Glutamatergic neuron (in vitro differentiated cells): ENCODE data around the gene RPS6KA2. TPM values are rescaled to one million over a fixed set of nuclear protein-coding genes. Genes with fewer than 3 reads are reported as not detected.
"Not testable (repeated sequence)": the region's sequence is repeated elsewhere in the genome, so short reads cannot be mapped to it uniquely, and the experiment has no call there.

Source experiments
- DNase-seq: peaks from one replicate; pipeline ENCODE4 v3.0.0; 2022
- H3K27ac Mint-ChIP-seq: one replicate; pipeline ENCODE4 v1.8.0; 2020; ENCODE audit warnings: mild to moderate bottlenecking, mixed read lengths, inconsistent platforms; ENCODE audit not compliant: unreplicated experiment
- H3K27me3 Mint-ChIP-seq: one replicate; pipeline ENCODE4 v1.8.0; 2020; ENCODE audit warnings: mild to moderate bottlenecking, moderate library complexity, mixed read lengths, inconsistent platforms; ENCODE audit not compliant: unreplicated experiment
- H3K36me3 Mint-ChIP-seq: one replicate; pipeline ENCODE4 v1.8.0; 2020; ENCODE audit warnings: mild to moderate bottlenecking, mixed read lengths, inconsistent platforms; ENCODE audit not compliant: unreplicated experiment
- H3K4me1 Mint-ChIP-seq: one replicate; pipeline ENCODE4 v1.8.0; 2020; ENCODE audit warnings: mild to moderate bottlenecking, low read depth, mixed read lengths, inconsistent platforms; ENCODE audit not compliant: unreplicated experiment
- H3K4me3 Mint-ChIP-seq: one replicate; pipeline ENCODE4 v1.8.0; 2020; ENCODE audit warnings: mild to moderate bottlenecking, mixed read lengths, inconsistent platforms; ENCODE audit not compliant: unreplicated experiment
- H3K9me3 Mint-ChIP-seq: one replicate; pipeline ENCODE4 v1.8.0; 2020; ENCODE audit warnings: mild to moderate bottlenecking, moderate library complexity, mixed read lengths, inconsistent platforms; ENCODE audit not compliant: unreplicated experiment
- total RNA-seq: library from RNA; stranded (reverse); fragmentation: NEBNext Ultra II Directional; extraction: Animal tissue kit (Norgen Biotek cat#: 25700); gene quantifications from one replicate; pipeline ENCODE4 v1.2.1, GENCODE V29; 2021; ENCODE audit not compliant: unreplicated experiment
- TF ChIP-seq, protein P1 (sequence below): fragments of 200-600 bp; sonication (generic); IDR thresholded peaks from one replicate; pipeline ENCODE4 v1.5.0; 2021; ENCODE audit not compliant: partially characterized antibody, unreplicated experiment

Gene RPS6KA2
- total RNA-seq, 1 donor from 2014 or later = 109 TPM

DNA sequence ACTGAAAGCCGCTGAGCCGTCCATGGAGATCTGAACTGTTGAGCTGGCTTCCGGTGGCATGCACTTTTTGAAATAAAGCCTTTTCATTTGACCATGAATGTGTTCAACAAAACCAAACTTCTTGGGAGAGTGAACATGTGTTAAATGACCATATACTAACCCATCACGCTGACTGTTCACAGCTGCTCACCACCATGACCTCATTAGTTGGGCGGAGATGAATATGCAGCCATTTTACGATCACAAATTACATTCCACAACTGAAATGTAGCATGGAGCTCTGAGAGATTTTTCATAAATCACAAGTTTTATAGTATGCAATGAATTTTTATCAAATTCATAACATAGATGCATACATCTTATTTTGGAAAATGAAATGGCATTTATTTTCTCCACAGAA is 44.8 kb downstream of the RPS6KA2 start:
- DNase-seq = no peak
- Mint-ChIP-seq H3K27me3 (peaks cover 2% of the 10 kb centered on the region), H3K27ac (no peak overlapping the region), H3K4me1 (peaks cover 14% of the 10 kb centered on the region), H3K36me3 (peaks cover 8% of the 10 kb centered on the region), H3K9me3 (peaks cover 6% of the 10 kb centered on the region), H3K4me3 (no peak overlapping the region)
- TF ChIP-seq, protein P1, sequence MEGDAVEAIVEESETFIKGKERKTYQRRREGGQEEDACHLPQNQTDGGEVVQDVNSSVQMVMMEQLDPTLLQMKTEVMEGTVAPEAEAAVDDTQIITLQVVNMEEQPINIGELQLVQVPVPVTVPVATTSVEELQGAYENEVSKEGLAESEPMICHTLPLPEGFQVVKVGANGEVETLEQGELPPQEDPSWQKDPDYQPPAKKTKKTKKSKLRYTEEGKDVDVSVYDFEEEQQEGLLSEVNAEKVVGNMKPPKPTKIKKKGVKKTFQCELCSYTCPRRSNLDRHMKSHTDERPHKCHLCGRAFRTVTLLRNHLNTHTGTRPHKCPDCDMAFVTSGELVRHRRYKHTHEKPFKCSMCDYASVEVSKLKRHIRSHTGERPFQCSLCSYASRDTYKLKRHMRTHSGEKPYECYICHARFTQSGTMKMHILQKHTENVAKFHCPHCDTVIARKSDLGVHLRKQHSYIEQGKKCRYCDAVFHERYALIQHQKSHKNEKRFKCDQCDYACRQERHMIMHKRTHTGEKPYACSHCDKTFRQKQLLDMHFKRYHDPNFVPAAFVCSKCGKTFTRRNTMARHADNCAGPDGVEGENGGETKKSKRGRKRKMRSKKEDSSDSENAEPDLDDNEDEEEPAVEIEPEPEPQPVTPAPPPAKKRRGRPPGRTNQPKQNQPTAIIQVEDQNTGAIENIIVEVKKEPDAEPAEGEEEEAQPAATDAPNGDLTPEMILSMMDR = no peak

DNA sequence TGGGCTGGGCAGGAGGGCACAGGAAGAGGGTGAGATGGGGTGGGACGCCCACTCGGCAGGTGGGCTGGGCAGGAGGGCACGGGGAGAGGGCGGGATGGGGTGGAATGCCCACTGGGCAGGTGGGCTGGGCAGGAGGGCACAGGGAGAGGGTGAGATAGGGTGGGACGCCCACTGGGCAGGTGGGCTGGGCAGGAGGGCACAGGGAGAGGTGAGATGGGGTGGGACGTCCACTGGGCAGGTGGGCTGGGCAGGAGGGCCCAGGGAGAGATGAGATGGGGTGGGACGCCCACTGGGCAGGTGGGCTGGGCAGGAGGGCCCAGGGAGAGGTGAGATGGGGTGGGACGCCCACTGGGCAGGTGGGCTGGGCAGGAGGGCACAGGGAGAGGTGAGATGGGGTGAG is 45.2 kb downstream of the RPS6KA2 start:
- not testable (repeated sequence) for H3K27ac Mint-ChIP-seq, DNase-seq, H3K9me3 Mint-ChIP-seq, H3K4me3 Mint-ChIP-seq, H3K36me3 Mint-ChIP-seq, H3K27me3 Mint-ChIP-seq
- H3K4me1 Mint-ChIP-seq = peaks cover 14% of the 10 kb centered on the region

DNA sequence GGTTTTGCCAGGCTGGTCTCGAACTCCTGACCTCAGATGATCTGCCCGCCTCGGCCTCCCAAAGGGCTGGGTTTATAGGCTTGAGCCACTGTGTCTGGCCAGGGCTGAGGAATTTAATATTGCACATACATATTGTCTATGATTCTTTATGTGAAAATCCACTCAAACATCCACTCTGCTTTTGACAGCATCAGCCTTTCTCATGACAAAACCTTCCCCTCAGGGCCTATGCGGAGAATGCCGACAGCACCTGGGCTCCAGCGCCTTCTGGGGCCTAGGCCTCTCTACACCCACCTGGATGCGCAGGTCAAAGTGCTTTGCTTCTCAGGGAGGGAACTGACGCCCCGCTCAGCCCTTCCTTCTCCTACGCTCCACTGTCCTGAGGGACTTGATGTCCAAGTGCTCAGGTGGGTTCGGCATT is 46.0 kb downstream of the RPS6KA2 start:
- Mint-ChIP-seq H3K4me1 (peaks cover 10% of the 10 kb centered on the region), H3K9me3 (peaks cover 6% of the 10 kb centered on the region), H3K27ac (no peak overlapping the region), H3K4me3 (no peak overlapping the region), H3K36me3 (peaks cover 15% of the 10 kb centered on the region), H3K27me3 (peaks cover 2% of the 10 kb centered on the region)
- DNase-seq = no peak
- TF ChIP-seq, protein P1 = no peak

DNA sequence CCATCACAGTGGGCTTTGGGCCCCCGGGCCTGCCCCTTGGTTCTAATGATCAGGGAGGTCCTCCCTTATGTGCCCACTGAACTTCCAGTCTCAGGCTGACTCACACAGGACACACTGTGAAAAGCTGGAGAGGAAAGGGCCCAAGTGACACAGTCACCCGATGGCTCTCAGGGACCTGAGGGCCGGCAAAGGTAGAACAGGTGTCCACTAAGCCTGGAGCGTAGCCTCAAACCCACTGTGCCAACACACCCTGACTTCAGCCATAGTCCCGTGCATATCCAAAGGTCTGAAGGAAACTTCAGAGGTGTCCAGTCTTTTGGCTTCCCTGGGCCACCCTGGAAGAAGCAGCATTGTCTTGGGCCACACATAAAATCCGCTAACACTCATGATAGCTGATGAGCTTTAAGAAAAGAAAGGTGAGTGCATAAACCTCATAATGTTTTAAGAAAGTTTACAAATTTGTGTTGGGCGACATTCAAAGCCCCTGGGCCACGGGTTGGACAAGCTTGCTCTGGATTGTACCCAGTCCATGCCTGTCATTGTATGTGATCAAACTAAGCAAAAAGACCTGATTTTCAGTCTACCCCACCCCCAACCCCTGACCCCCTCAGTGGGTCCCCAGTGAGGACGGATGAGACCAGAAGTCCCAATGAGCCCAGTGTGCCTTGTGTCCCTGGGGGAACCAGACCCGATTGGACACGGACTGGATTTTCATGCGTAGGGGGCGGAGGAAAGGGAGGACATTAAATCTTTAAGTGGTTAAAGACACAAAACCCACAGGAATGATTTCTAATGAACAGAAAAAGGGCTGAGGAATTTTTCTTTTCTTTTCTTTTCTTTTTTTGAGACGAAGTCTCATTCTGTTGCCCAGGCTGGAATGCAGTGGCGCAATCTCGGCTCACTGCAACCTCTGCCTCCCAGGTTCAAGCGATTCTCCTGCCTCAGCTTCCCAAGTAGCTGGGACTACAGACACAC is 46.7 kb downstream of the RPS6KA2 start:
- TF ChIP-seq, protein P1 = no peak
- peaks cover 19% of the 10 kb centered on the region for H3K36me3 Mint-ChIP-seq
- H3K27ac Mint-ChIP-seq = no peak overlapping the region
- H3K9me3 Mint-ChIP-seq = peaks cover 6% of the 10 kb centered on the region
- peaks cover 10% of the 10 kb centered on the region for H3K4me1 Mint-ChIP-seq
- H3K4me3 Mint-ChIP-seq = no peak overlapping the region
- no peak for DNase-seq
- H3K27me3 Mint-ChIP-seq = peaks cover 2% of the 10 kb centered on the region

DNA sequence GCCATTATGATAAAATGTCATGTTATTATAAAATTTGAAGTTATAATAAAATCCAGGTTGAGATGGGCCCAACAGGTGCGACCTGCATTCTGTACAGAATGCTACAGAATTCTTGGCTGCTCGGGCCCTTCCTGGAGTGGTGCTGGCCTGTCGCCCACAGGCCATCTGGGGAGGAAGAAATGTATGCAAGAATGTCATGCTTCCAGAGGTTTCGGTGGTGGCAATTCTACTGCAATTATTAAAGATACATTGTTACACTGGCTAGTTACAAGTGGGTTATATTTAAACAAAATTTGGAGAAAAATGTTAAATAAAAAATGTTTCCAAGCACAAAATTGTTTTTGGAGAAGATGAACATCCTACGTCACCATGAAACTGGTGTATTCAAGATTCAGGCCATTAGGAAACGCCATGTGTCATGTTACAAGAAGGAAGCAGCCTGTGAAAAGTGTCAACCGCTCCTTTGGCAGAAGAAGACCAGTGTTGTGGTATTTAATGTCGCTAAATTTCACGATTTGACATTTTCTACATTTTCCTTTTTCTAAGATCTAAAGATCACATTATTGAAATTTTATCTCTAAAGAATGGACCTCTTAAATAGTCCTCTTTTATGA is 47.7 kb downstream of the RPS6KA2 start:
- H3K4me3 Mint-ChIP-seq = no peak overlapping the region
- H3K9me3 Mint-ChIP-seq = peaks cover 6% of the 10 kb centered on the region
- H3K36me3 Mint-ChIP-seq = peaks cover 24% of the 10 kb centered on the region
- TF ChIP-seq, protein P1 = no peak
- H3K27ac Mint-ChIP-seq = no peak overlapping the region
- no peak for DNase-seq
- H3K4me1 Mint-ChIP-seq = peaks cover 2% of the 10 kb centered on the region
- H3K27me3 Mint-ChIP-seq = peaks cover 4% of the 10 kb centered on the region
